Progenitor cell of endocrine pancreas (in vitro differentiated cells): ENCODE results near the gene CAMKMT. TPM values are rescaled to one million over a fixed set of nuclear protein-coding genes. Genes with fewer than 3 reads are reported as not detected.

Experiments
- DNase-seq: peaks from one replicate; pipeline ENCODE4 v3.0.0; 2021; ENCODE audit warnings: low spot score; ENCODE audit not compliant: unreplicated experiment
- H3K27ac Mint-ChIP-seq: 2 replicates; pipeline ENCODE4 v1.8.0; 2021; ENCODE audit warnings: mild to moderate bottlenecking, moderate library complexity, mixed read lengths
- H3K27me3 Mint-ChIP-seq: 2 replicates; pipeline ENCODE4 v1.8.0; 2021; ENCODE audit warnings: mixed read lengths
- H3K36me3 Mint-ChIP-seq: 2 replicates; pipeline ENCODE4 v1.8.0; 2022; ENCODE audit warnings: mixed read lengths; ENCODE audit not compliant: insufficient read depth
- H3K4me1 Mint-ChIP-seq: 2 replicates; pipeline ENCODE4 v1.8.0; 2021; ENCODE audit warnings: low read depth, mixed read lengths
- H3K4me3 Mint-ChIP-seq: 2 replicates; pipeline ENCODE4 v1.8.0; 2021; ENCODE audit warnings: low read depth, mild to moderate bottlenecking, moderate library complexity, mixed read lengths
- H3K9me3 Mint-ChIP-seq: 2 replicates; pipeline ENCODE4 v1.8.0; 2021; ENCODE audit warnings: low read depth, mixed read lengths
- total RNA-seq: library from RNA; stranded (reverse); gene quantifications from 2 replicates; pipeline ENCODE4 v1.2.1, GENCODE V29; 2021
- TF ChIP-seq, protein P1 (sequence below): fragments of 200-600 bp; sonication (generic); IDR thresholded peaks from one replicate; pipeline ENCODE4 v1.5.0; 2021; ENCODE audit warnings: antibody characterized with exemption, mild to moderate bottlenecking; ENCODE audit not compliant: unreplicated experiment

CAMKMT gene
- total RNA-seq, 1 donor from 2014 or later, result 20.3 TPM

- Mint-ChIP-seq H3K9me3 (no peaks in the 10 kb centered on the region), H3K27ac (no peak overlapping the region), H3K36me3 (peaks cover 6% of the 10 kb centered on the region), H3K4me1 (peaks cover 8% of the 10 kb centered on the region), H3K4me3 (no peak overlapping the region), H3K27me3 (no peaks in the 10 kb centered on the region)
- no peak for DNase-seq
- TF ChIP-seq, protein P1, sequence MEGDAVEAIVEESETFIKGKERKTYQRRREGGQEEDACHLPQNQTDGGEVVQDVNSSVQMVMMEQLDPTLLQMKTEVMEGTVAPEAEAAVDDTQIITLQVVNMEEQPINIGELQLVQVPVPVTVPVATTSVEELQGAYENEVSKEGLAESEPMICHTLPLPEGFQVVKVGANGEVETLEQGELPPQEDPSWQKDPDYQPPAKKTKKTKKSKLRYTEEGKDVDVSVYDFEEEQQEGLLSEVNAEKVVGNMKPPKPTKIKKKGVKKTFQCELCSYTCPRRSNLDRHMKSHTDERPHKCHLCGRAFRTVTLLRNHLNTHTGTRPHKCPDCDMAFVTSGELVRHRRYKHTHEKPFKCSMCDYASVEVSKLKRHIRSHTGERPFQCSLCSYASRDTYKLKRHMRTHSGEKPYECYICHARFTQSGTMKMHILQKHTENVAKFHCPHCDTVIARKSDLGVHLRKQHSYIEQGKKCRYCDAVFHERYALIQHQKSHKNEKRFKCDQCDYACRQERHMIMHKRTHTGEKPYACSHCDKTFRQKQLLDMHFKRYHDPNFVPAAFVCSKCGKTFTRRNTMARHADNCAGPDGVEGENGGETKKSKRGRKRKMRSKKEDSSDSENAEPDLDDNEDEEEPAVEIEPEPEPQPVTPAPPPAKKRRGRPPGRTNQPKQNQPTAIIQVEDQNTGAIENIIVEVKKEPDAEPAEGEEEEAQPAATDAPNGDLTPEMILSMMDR, result no peak
Observed at GRCh38 chr2:44549856-44550255, 188.1 kb downstream of the CAMKMT start.

GRCh38 chr2:44550561-44550960, 188.8 kb downstream of the CAMKMT start:
- TF ChIP-seq, protein P1, result no peak
- Mint-ChIP-seq H3K4me3 (no peak overlapping the region), H3K9me3 (no peaks in the 10 kb centered on the region), H3K27me3 (no peaks in the 10 kb centered on the region), H3K4me1 (peaks cover 8% of the 10 kb centered on the region), H3K36me3 (peaks cover 6% of the 10 kb centered on the region), H3K27ac (no peak overlapping the region)
- no peak for DNase-seq

DNA sequence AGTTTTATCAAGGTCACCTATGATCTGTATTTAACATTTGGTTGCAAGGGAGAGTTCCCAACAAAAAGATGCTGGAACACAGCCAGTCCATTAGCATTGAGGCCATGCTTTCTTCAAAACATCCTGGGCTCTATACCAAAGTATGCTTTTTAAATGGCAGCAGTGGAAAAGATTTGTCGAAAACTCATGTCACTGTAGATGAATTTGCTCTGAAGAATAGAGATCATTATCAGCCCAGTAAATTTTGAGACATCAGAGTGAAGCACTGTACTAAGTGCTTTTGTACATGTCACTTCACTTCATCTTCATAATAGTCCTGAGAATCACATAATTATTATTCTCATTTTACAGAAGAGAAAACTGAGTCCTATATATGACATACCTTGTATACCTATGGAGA, 189.8 kb downstream of the CAMKMT start:
- no peak for DNase-seq
- TF ChIP-seq, protein P1, result no peak
- Mint-ChIP-seq H3K9me3 (no peaks in the 10 kb centered on the region), H3K36me3 (peaks cover 6% of the 10 kb centered on the region), H3K4me1 (peaks cover 6% of the 10 kb centered on the region), H3K27ac (no peak overlapping the region), H3K4me3 (no peak overlapping the region), H3K27me3 (no peaks in the 10 kb centered on the region)

GRCh38 chr2:44553456-44553855, 191.7 kb downstream of the CAMKMT start:
- Mint-ChIP-seq H3K27ac (no peak overlapping the region), H3K4me1 (peaks cover 2% of the 10 kb centered on the region), H3K9me3 (no peaks in the 10 kb centered on the region), H3K27me3 (no peaks in the 10 kb centered on the region), H3K36me3 (peaks cover 9% of the 10 kb centered on the region), H3K4me3 (no peak overlapping the region)
- TF ChIP-seq, protein P1, result no peak
- DNase-seq, result no peak

GRCh38 chr2:44555700-44556099, 194.0 kb downstream of the CAMKMT start:
- TF ChIP-seq, protein P1, result no peak
- H3K4me1 Mint-ChIP-seq, result no peaks in the 10 kb centered on the region
- no peaks in the 10 kb centered on the region for H3K27me3 Mint-ChIP-seq
- no peaks in the 10 kb centered on the region for H3K9me3 Mint-ChIP-seq
- H3K36me3 Mint-ChIP-seq, result peaks cover 8% of the 10 kb centered on the region
- no peak for DNase-seq
- H3K4me3 Mint-ChIP-seq, result no peak overlapping the region
- H3K27ac Mint-ChIP-seq, result no peak overlapping the region
